ENCODE results near the gene CFAP53.

CFAP53 gene

DNA sequence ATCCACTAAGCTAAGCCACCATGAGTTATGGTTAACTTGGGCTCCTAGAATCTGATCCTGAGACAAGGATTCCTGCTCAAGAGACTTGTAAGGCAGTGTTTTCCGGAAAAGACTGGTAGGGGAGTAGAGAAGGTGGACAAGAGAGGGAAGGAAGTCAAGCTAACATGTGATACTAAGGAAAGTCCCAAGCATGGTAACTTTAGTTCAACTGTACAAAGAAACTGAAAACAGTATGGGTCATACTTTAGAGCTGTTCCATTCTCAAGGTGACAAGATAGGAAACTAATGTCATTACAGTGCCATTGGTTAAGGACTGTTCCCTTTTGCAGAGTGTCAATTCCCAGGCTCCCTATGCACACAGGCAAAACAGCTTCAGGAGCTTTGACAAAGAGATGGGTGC lies 77.1 kb downstream of the CFAP53 start:
- no peak for DNase-seq (ENCODE audit: low spot score)
- CTCF ChIA-PET = interaction anchor here (0.6 kb wide), 1 partner anchor 168 kb away, joined by 3 read pairs; no protein-coding TSS in a partner anchor

GRCh38 chr18:50188652-50189051 lies 77.6 kb downstream of the CFAP53 start:
- H3K27ac ChIP-seq = no peak overlapping the region
- ChIA-PET CTCF (no interaction called here), POLR2A (ENCODE audit: low non-redundant PET) (no interaction called here)
- TF ChIP-seq, protein P1, sequence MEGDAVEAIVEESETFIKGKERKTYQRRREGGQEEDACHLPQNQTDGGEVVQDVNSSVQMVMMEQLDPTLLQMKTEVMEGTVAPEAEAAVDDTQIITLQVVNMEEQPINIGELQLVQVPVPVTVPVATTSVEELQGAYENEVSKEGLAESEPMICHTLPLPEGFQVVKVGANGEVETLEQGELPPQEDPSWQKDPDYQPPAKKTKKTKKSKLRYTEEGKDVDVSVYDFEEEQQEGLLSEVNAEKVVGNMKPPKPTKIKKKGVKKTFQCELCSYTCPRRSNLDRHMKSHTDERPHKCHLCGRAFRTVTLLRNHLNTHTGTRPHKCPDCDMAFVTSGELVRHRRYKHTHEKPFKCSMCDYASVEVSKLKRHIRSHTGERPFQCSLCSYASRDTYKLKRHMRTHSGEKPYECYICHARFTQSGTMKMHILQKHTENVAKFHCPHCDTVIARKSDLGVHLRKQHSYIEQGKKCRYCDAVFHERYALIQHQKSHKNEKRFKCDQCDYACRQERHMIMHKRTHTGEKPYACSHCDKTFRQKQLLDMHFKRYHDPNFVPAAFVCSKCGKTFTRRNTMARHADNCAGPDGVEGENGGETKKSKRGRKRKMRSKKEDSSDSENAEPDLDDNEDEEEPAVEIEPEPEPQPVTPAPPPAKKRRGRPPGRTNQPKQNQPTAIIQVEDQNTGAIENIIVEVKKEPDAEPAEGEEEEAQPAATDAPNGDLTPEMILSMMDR (conservative IDR thresholded peaks at IDR 0.05; ENCODE audit: low read depth) = no peak
- no peak for DNase-seq (ENCODE audit: low spot score)

More for the DNA sequence above, 77.1 kb downstream of the CFAP53 start:
- H3K27ac ChIP-seq = no peak overlapping the region
- POLR2A ChIA-PET (ENCODE audit: low non-redundant PET) = no interaction called here
- TF ChIP-seq, protein P1 (conservative IDR thresholded peaks at IDR 0.05; ENCODE audit: low read depth) = no peak

- no peak overlapping the region for H3K27ac ChIP-seq
- ChIA-PET POLR2A (ENCODE audit: low non-redundant PET) (no interaction called here), CTCF (no interaction called here)
Measured at GRCh38 chr18:50187659-50188058, 78.6 kb downstream of the CFAP53 start.

DNA sequence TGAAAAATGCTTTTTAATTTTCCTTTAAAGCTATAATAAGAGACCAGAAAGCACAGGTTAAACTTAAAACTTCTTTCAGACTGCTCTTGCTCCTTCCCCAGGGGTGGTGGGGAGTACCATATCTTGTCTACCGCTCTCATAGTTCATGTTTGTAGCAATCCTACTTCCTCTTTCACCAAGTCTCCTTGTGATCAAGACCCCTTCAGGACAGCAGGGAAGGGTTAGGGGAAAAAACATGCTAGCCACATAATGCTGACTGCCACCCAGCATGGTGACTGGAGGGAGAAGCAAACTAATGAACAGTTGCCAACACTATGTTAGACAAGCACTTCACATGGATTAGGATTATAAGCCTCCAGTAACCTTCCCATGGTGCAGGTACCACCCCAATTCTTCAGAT lies 79.9 kb downstream of the CFAP53 start:
- DNase-seq (ENCODE audit: low spot score) = no peak
- POLR2A ChIA-PET (ENCODE audit: low non-redundant PET) = no interaction called here
- CTCF ChIA-PET = no interaction called here
- TF ChIP-seq, protein P1 (conservative IDR thresholded peaks at IDR 0.05; ENCODE audit: low read depth) = no peak
- H3K27ac ChIP-seq = no peak overlapping the region

More at GRCh38 chr18:50187659-50188058, 78.6 kb downstream of the CFAP53 start:
- TF ChIP-seq, protein P1 (conservative IDR thresholded peaks at IDR 0.05; ENCODE audit: low read depth) = no peak
- DNase-seq (ENCODE audit: low spot score) = no peak

GRCh38 chr18:50183556-50183955 lies 82.7 kb downstream of the CFAP53 start:
- H3K27ac ChIP-seq = no peak overlapping the region
- CTCF ChIA-PET = no interaction called here
- DNase-seq (ENCODE audit: low spot score) = peak; percentile 46
- POLR2A ChIA-PET (ENCODE audit: low non-redundant PET) = no interaction called here
- TF ChIP-seq, protein P1 (conservative IDR thresholded peaks at IDR 0.05; ENCODE audit: low read depth) = no peak

DNA sequence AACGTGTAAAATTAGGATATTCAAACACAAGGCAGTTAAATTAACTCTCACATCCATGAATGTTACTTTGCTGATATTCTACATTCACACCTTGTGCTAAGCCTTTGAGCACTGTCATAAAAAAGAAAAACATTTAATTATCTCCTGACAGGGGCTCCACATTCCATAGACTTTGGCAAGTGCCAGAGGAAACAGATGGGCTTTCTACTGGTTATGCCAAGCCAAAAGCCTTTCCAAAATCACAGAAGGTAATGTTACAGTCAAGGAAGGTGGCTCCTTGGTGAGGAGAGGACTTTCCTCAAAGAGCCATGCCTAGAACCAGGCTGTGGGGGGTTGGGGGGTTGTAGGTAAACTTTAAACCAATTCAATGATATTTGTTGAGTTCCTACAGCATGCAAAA lies 83.8 kb downstream of the CFAP53 start:
- CTCF ChIA-PET = no interaction called here
- no peak overlapping the region for H3K27ac ChIP-seq
- TF ChIP-seq, protein P1 (conservative IDR thresholded peaks at IDR 0.05; ENCODE audit: low read depth) = no peak
- POLR2A ChIA-PET (ENCODE audit: low non-redundant PET) = no interaction called here
- DNase-seq (ENCODE audit: low spot score) = no peak

DNA sequence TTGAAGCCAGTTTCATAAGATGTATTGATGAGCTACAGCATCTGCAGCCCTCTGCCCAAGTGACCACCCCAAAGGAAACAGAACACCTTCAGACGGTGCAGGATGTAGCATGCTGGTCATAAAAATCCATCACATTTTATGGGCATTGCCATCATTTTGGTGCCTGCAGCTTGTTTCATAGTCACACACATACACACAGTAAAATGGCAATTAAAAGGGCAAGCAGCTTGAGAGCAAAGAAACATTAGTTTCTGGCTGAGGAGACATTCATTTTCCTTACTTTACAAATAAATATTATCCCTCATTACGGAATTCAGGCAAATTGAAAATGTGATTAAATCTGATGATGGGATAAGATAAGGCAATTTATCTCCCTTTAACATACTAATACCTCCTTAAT lies 84.7 kb downstream of the CFAP53 start:
- no peak for DNase-seq (ENCODE audit: low spot score)
- TF ChIP-seq, protein P1 (conservative IDR thresholded peaks at IDR 0.05; ENCODE audit: low read depth) = no peak
- H3K27ac ChIP-seq = no peak overlapping the region
- POLR2A ChIA-PET (ENCODE audit: low non-redundant PET) = no interaction called here
- CTCF ChIA-PET = no interaction called here
